Duodenal mucosa (tissue), 2 donors: Measurements from ENCODE around the gene OR5H14.
"Not testable (repeated sequence)": the region's sequence is repeated elsewhere in the genome, so short reads cannot be mapped to it uniquely, and the experiment has no call there.

ENCODE experiments used
- H3K27ac ChIP-seq: one replicate; pipeline ENCODE4 v1.7.0; 2013; ENCODE audit warnings: low read depth, low read length
- H3K27me3 ChIP-seq, 2 donors: one replicate each; pipeline ENCODE4 v1.7.0; 2013; ENCODE audit warnings: low read length in 2 of 2, control low read depth in 1 of 2; ENCODE audit not compliant: insufficient read depth in 2 of 2, control insufficient read depth in 1 of 2
- H3K36me3 ChIP-seq, 2 donors: one replicate each; pipeline ENCODE4 v1.7.0; 2013; ENCODE audit warnings: low read length in 2 of 2, control low read depth in 1 of 2; ENCODE audit not compliant: insufficient read depth in 2 of 2, control insufficient read depth in 1 of 2
- H3K4me1 ChIP-seq, 2 donors: one replicate each; pipeline ENCODE4 v1.7.0; 2013; ENCODE audit warnings: low read length in 2 of 2, control low read depth in 1 of 2; ENCODE audit not compliant: insufficient read depth in 2 of 2, control insufficient read depth in 1 of 2
- H3K4me3 ChIP-seq, 2 donors: one replicate each; pipeline ENCODE4 v1.7.0; 2013; ENCODE audit warnings: low read length in 2 of 2, low read depth in 1 of 2
- H3K9ac ChIP-seq, 2 donors: one replicate each; pipeline ENCODE4 v1.7.0; 2013; ENCODE audit warnings: low read length in 2 of 2, low read depth in 1 of 2
- H3K9me3 ChIP-seq, 2 donors: one replicate each; pipeline ENCODE4 v1.7.0; 2013; ENCODE audit warnings: low read length in 2 of 2, control low read depth in 1 of 2; ENCODE audit not compliant: control insufficient read depth in 1 of 2

Gene OR5H14

GRCh38 chr3:98190911-98191310 is 43.6 kb downstream of the OR5H14 start:
- H3K27ac ChIP-seq, H3K36me3 ChIP-seq, H3K4me3 ChIP-seq, H3K9me3 ChIP-seq, H3K9ac ChIP-seq, H3K27me3 ChIP-seq, H3K4me1 ChIP-seq: not testable (repeated sequence)

- not testable (repeated sequence) for H3K36me3 ChIP-seq, H3K9ac ChIP-seq, H3K4me1 ChIP-seq
Observed at GRCh38 chr3:98196293-98196692, 49.0 kb downstream of the OR5H14 start.

GRCh38 chr3:98199020-98199419 is 51.7 kb downstream of the OR5H14 start:
- H3K4me1 ChIP-seq: no peaks in the 10 kb centered on the region
- no peaks in the 10 kb centered on the region for H3K9me3 ChIP-seq
- no peak overlapping the region for H3K9ac ChIP-seq
- no peaks in the 10 kb centered on the region for H3K36me3 ChIP-seq
- H3K27me3 ChIP-seq: no peaks in the 10 kb centered on the region
- no peak overlapping the region for H3K27ac ChIP-seq
- H3K4me3 ChIP-seq: no peak overlapping the region

More at GRCh38 chr3:98196293-98196692, 49.0 kb downstream of the OR5H14 start:
- not testable (repeated sequence) for H3K4me3 ChIP-seq, H3K27ac ChIP-seq, H3K9me3 ChIP-seq, H3K27me3 ChIP-seq
